Endothelial cell (in vitro differentiated cells): ENCODE data around the gene SDCCAG8. TPM values are rescaled to one million over a fixed set of nuclear protein-coding genes. Genes with fewer than 3 reads are reported as not detected.

ENCODE experiments used
- DNase-seq: peaks from one replicate; pipeline ENCODE4 v3.0.0; 2021; ENCODE audit warnings: low spot score
- H3K27ac Mint-ChIP-seq: one replicate; pipeline ENCODE4 v1.8.0; 2021; ENCODE audit warnings: mixed read lengths, inconsistent platforms; ENCODE audit not compliant: unreplicated experiment
- H3K27me3 Mint-ChIP-seq: one replicate; pipeline ENCODE4 v1.8.0; 2021; ENCODE audit warnings: mild to moderate bottlenecking, moderate library complexity, mixed read lengths, inconsistent platforms; ENCODE audit not compliant: unreplicated experiment
- H3K36me3 Mint-ChIP-seq: one replicate; pipeline ENCODE4 v1.8.0; 2021; ENCODE audit warnings: mild to moderate bottlenecking, low read depth, mixed read lengths, inconsistent platforms; ENCODE audit not compliant: unreplicated experiment
- H3K4me1 Mint-ChIP-seq: one replicate; pipeline ENCODE4 v1.8.0; 2021; ENCODE audit warnings: mild to moderate bottlenecking, mixed read lengths, inconsistent platforms; ENCODE audit not compliant: unreplicated experiment
- H3K4me3 Mint-ChIP-seq: one replicate; pipeline ENCODE4 v1.8.0; 2021; ENCODE audit warnings: mild to moderate bottlenecking, mixed read lengths, inconsistent platforms; ENCODE audit not compliant: unreplicated experiment
- H3K9me3 Mint-ChIP-seq: one replicate; pipeline ENCODE4 v1.8.0; 2021; ENCODE audit warnings: mixed read lengths, inconsistent platforms; ENCODE audit not compliant: unreplicated experiment
- CTCF ChIP-seq: fragments of 200-600 bp; sonication (generic); IDR thresholded peaks from one replicate; pipeline ENCODE4 v1.5.0; 2021; ENCODE audit warnings: antibody characterized with exemption; ENCODE audit not compliant: unreplicated experiment
- total RNA-seq: library from RNA; stranded (reverse); fragmentation: NEBNext Ultra II Directional; extraction: Animal tissue kit (Norgen Biotek cat#: 25700); gene quantifications from one replicate; pipeline ENCODE4 v1.2.1, GENCODE V29; 2021; ENCODE audit not compliant: unreplicated experiment

Gene SDCCAG8
- total RNA-seq, 1 donor from 2014 or later: 41.9 TPM

DNA sequence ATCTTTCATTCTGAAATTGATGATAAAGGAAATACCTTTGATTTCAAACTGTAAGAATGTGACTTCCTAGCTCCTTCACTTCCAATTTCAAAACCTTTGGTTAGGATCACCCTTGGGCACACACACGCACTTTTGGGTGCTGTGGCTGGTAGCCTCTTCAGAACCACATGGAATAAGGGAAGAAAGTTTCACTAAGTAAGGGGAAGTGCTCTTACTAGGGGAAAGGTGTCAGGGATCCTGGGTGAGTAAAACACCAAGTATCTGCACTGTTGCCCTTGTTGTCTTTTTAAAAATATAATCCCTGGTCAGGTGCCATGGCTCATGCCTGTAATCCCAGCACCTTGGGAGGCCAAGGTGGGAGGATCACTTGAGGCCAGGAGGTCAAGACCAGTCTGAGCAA, 132.4 kb downstream of the SDCCAG8 start:
- Mint-ChIP-seq H3K36me3 (peaks cover 4% of the 10 kb centered on the region), H3K27ac (no peak overlapping the region), H3K4me1 (peaks cover 9% of the 10 kb centered on the region), H3K27me3 (peaks cover under 1% of the 10 kb centered on the region), H3K4me3 (no peak overlapping the region), H3K9me3 (no peaks in the 10 kb centered on the region)
- no peak for DNase-seq
- TF ChIP-seq CTCF: no peak

DNA sequence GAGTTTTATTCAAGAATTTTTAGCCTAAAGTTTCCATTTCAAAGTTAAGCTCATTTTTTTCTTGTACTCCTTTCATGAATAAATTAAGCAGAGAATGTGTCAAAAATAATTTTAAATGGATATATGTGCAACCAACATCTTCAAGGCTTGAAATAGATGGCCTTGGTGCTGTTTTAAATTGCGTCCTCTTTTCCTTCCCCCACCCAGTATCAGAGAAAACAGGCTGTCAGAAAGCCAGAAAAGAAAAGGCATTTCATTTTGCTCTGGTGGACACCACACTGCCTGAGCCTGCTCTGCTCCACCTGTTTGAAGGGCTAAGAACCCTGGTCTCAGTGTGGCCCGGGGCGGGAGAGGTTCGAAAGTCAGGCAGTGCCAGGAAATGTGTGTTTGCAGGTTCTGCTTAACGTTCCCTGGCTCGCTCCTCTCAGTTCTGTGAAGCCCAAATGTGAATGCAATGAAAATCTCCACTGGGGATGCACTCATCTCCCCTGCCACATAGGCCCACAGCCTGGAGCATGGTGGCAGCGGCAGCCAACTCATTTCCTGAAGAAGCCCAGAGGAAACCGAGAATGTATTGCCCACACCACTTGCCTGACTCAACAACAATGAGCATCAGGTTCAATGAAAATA, 134.4 kb downstream of the SDCCAG8 start:
- Mint-ChIP-seq H3K36me3 (peaks cover 2% of the 10 kb centered on the region), H3K4me3 (no peak overlapping the region), H3K9me3 (no peaks in the 10 kb centered on the region), H3K4me1 (peaks cover 9% of the 10 kb centered on the region), H3K27me3 (peaks cover 2% of the 10 kb centered on the region), H3K27ac (no peak overlapping the region)
- no peak for DNase-seq
- TF ChIP-seq CTCF: no peak

DNA sequence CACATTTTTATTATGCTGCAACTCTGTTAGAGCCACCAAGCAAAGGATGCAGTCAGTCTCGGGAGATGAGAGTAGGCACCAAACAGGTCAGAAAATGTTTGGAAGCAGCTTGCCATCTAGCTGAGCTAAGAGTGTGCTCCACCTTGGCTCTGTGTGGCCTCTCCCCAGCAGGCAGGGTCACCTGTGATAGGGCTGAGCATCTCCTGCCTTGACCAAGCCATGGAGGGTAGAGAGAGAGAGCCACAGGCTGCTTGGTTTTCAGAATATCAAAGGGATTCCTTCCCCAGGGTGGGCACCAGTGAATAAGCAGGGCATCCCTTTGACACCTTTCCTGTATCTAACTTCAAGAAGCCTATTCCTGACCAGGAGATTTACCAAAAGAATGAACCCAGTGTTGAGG, 135.5 kb downstream of the SDCCAG8 start:
- TF ChIP-seq CTCF: no peak
- Mint-ChIP-seq H3K27me3 (peaks cover 2% of the 10 kb centered on the region), H3K27ac (no peak overlapping the region), H3K36me3 (no peaks in the 10 kb centered on the region), H3K9me3 (no peaks in the 10 kb centered on the region), H3K4me3 (no peak overlapping the region), H3K4me1 (peaks cover 9% of the 10 kb centered on the region)
- DNase-seq: no peak

- Mint-ChIP-seq H3K4me3 (no peak overlapping the region), H3K27me3 (peaks cover 2% of the 10 kb centered on the region), H3K27ac (no peak overlapping the region), H3K4me1 (peaks cover 9% of the 10 kb centered on the region), H3K36me3 (no peaks in the 10 kb centered on the region), H3K9me3 (no peaks in the 10 kb centered on the region)
- DNase-seq: no peak
- TF ChIP-seq CTCF: no peak
Measured at GRCh38 chr1:243393096-243393495, 137.3 kb downstream of the SDCCAG8 start.

DNA sequence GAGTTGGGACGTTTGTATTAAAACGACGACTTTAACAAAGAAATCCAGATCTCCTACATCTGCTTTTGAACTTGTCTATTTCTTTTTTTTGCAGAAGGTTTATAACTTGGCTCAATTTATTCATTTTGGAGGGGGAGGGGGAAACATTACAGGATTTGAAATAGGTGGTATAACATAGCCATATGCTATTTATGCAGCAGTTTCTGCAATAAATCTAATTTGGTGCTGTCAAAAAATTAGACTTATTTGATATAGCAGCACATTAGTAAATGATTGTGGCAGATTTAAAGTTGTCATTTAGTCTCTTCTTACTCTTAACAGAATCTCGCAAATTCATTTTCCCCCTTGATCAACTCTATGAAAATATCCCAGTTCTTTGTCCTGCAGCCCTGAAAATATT, 138.2 kb downstream of the SDCCAG8 start:
- no peak overlapping the region for H3K27ac Mint-ChIP-seq
- DNase-seq: no peak
- no peaks in the 10 kb centered on the region for H3K9me3 Mint-ChIP-seq
- H3K4me1 Mint-ChIP-seq: peaks cover 9% of the 10 kb centered on the region
- H3K4me3 Mint-ChIP-seq: no peak overlapping the region
- H3K36me3 Mint-ChIP-seq: no peaks in the 10 kb centered on the region
- H3K27me3 Mint-ChIP-seq: peaks cover 2% of the 10 kb centered on the region
- no peak for TF ChIP-seq CTCF
